Measurements from ENCODE around the gene FTCD. TPM values are rescaled to one million over a fixed set of nuclear protein-coding genes. Genes with fewer than 3 reads are reported as not detected.
A peak's percentile ranks its signal among the peaks of the same experiment; 100 is the strongest.

The FTCD gene
- total and polyA plus RNA-seq, 10 donors = 0.35 to 2.8 (median 0.81) TPM; not detected in 5

DNA sequence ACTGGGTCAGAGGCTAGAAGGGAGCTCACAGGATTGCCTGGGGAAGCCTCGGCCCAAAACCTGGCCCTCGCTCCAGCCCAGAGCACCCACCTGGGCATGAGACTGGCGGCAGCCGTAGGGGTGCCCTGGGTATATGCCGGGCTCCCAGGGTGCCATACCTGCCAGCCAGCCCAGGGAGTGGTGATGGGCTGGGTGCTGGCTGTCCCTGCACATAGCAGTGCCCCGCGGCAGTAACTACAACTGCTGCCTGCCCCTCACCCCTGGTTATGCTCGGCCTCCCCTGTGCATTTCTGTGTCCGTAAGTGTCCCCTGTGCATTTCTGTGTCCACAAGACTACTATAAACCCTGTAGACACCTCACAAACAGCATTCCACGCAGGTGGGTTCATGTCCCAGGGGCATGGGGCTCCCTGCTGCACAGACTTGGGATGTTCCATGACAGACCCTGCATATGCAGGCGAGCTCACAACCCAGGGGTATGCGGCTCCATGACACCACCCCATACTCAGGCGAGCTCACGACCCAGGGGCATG is 34.6 kb upstream of the FTCD start:
- peaks cover 0 to 15% (median 0%) of the 10 kb centered on the region in 6 donors for H3K4me1 ChIP-seq
- peaks cover 0 to 58% (median 20%) of the 10 kb centered on the region in 6 donors for H3K36me3 ChIP-seq
- 92 to 99% (median 97%) methylated on average over 5 to 14 of the region's 14 CpGs for WGBS, 5 donors
- peak overlapping the region in 1 of 8 donors; percentile 35 for H3K27ac ChIP-seq
- DNase-seq = no peak
- H3K27me3 ChIP-seq (replicated peaks in 1 of 7) = no peaks in the 10 kb centered on the region
- no peak overlapping the region for H3K4me3 ChIP-seq
- intact Hi-C loops (cut with DNase I; ENCODE audit: low total_unique reads) = no loop called here
- no peaks in the 10 kb centered on the region for H3K9me3 ChIP-seq
- TF ChIP-seq, protein P1, sequence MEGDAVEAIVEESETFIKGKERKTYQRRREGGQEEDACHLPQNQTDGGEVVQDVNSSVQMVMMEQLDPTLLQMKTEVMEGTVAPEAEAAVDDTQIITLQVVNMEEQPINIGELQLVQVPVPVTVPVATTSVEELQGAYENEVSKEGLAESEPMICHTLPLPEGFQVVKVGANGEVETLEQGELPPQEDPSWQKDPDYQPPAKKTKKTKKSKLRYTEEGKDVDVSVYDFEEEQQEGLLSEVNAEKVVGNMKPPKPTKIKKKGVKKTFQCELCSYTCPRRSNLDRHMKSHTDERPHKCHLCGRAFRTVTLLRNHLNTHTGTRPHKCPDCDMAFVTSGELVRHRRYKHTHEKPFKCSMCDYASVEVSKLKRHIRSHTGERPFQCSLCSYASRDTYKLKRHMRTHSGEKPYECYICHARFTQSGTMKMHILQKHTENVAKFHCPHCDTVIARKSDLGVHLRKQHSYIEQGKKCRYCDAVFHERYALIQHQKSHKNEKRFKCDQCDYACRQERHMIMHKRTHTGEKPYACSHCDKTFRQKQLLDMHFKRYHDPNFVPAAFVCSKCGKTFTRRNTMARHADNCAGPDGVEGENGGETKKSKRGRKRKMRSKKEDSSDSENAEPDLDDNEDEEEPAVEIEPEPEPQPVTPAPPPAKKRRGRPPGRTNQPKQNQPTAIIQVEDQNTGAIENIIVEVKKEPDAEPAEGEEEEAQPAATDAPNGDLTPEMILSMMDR (IDR thresholded peaks at IDR 0.05 in 8 of 11, conservative IDR thresholded peaks at IDR 0.05 in 3 of 11) = no peak
- TF ChIP-seq POLR2A (IDR thresholded peaks at IDR 0.05) = no peak
- no peak for TF ChIP-seq POLR2AphosphoS5 (IDR thresholded peaks at IDR 0.05)

- no peak overlapping the region for H3K4me3 ChIP-seq
- H3K9me3 ChIP-seq = no peaks in the 10 kb centered on the region
- H3K36me3 ChIP-seq = peaks cover 0 to 52% (median 14%) of the 10 kb centered on the region in 6 donors
- no peak for DNase-seq
- no peaks in the 10 kb centered on the region for H3K27me3 ChIP-seq (replicated peaks in 1 of 7)
- TF ChIP-seq, protein P1 (IDR thresholded peaks at IDR 0.05 in 8 of 11, conservative IDR thresholded peaks at IDR 0.05 in 3 of 11) = no peak
- no peak for TF ChIP-seq POLR2A (IDR thresholded peaks at IDR 0.05)
- TF ChIP-seq POLR2AphosphoS5 (IDR thresholded peaks at IDR 0.05) = no peak
- intact Hi-C loops (cut with DNase I; ENCODE audit: low total_unique reads) = no loop called here
- H3K27ac ChIP-seq = peak overlapping the region in 2 of 8 donors; percentile 10 to 35
- 80 to 89% (median 85%) methylated on average over 9 of the region's 9 CpGs for WGBS, 5 donors
- H3K4me1 ChIP-seq = peaks cover 0 to 20% (median 0%) of the 10 kb centered on the region in 6 donors
These were observed 34.0 kb upstream of the FTCD start for GRCh38 chr21:46189213-46189958.

DNA sequence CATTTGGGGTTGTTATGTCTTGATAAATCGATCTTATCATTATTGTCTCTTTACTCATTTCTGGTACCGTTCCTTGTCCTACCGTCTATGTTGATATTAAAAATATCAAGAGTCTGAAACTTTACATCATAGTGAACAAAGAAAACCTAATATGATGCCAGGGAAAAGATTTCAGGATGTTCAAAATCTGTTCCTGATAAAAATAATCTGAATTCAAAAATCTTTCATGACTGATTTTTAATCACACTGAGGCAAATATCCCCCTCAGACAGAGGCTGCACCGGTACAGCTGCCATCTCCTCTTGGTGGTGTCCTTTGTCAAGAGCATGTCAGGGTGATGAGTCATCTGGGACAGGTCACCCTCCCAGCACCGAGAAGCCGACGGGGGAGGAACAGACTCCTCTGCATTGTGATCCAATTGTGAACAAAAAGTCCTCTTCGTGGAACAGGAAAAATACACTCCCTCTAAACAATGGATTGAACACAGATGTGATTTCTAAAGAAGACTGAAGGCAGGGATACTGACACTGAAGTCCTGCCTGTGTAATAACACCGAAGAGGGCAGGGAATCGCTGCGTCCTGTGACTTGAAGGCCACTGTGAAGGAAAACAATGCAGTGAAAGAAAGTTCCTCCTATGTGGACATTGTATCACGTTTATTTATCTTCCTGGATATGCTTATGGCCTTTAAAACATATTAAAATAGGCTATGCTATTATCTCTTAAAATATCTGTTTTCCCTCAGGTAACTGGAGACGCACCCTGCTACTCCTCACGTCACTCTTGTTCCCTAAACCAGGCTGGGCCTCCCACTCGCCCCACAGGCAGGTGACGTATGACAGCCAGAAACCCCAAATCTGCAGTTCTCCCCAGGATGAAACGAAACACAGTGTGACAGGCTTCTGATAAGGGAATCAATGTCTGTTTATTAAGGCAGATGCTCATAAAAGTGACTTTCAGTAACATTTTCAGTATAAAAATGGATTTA is 33.1 kb upstream of the FTCD start:
- Histone ChIP-seq H3K4me1 (peaks cover 0 to 24% (median 2%) of the 10 kb centered on the region in 6 donors), H3K9me3 (no peaks in the 10 kb centered on the region), H3K27me3 (replicated peaks in 1 of 7) (no peaks in the 10 kb centered on the region), H3K27ac (peak overlapping the region in 2 of 8 donors; percentile 10 to 35), H3K4me3 (no peak overlapping the region), H3K36me3 (peaks cover 0 to 43% (median 5%) of the 10 kb centered on the region in 6 donors)
- intact Hi-C loops (cut with DNase I; ENCODE audit: low total_unique reads) = no loop called here
- DNase-seq = no peak
- TF ChIP-seq POLR2AphosphoS5 (IDR thresholded peaks at IDR 0.05) (no peak), POLR2A (IDR thresholded peaks at IDR 0.05) (no peak)
- TF ChIP-seq, protein P1 (IDR thresholded peaks at IDR 0.05 in 8 of 11, conservative IDR thresholded peaks at IDR 0.05 in 3 of 11) = no peak
- WGBS, 5 donors = 62 to 72% (median 71%) methylated on average over 17 of the region's 17 CpGs
